GM18517 (cell line): Measurements from ENCODE around the gene ALDH1A2.

Source experiments
- ATAC-seq: cut with Tn5 transposase; IDR thresholded peaks from one replicate; pipeline ENCODE4 v1.9.1; 2021; ENCODE audit warnings: mild to moderate bottlenecking, moderate library complexity; ENCODE audit not compliant: unreplicated experiment

The ALDH1A2 gene

GRCh38 chr15:57947282-57947681 lies 118.2 kb downstream of the ALDH1A2 start:
- no peak for ATAC-seq

GRCh38 chr15:57946491-57947048 lies 118.9 kb downstream of the ALDH1A2 start:
- ATAC-seq: no peak

DNA sequence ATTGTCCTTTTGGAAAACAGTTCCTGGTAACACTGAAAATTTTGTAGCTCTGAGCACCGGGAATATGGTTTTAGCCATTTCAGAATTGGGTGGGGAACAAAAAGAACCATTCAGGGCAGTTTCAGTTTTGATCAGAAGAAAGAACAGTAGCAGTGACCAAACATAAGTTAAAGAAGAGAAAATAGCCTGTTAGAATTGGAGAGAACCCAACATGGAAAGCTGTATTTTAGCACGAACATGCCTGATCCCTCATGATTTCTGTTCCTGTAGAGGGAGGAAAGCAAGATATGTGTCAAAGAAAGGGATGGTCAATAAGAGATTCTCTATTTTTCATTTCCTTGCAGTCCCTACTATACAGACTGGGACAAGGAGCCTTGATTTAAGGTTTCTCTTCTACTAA lies 119.9 kb downstream of the ALDH1A2 start:
- no peak for ATAC-seq

DNA sequence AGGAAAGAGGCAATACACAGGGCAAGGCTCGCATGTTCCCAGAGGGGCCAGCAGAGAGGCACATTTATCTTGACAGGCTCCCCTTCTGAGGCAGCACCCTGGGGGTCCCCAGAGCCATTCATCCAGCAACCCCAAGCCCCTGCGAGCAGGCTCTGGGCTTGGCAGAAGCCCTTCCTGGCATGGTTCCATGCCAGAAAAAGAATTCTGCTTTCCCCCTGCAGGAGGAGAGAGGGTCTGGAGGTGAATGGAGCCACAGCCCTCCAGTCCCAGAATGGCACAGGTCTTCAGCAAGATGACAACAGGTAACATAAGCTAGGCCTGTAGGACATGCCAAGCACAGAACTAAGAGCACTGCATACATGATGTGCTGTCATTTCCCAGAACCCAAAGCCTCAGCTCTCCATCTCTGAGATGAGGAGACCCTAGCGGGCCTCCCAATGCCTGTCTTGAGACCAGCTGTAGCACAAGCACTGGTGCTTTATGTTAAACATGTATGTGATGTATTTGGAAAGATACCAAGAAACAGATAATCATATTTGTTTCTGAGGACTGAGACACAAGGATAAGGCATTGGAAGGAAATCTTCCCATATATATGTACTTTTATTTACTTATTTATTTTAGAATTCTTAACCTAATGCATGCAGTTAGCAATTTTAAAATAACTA lies 121.6 kb downstream of the ALDH1A2 start:
- no peak for ATAC-seq

DNA sequence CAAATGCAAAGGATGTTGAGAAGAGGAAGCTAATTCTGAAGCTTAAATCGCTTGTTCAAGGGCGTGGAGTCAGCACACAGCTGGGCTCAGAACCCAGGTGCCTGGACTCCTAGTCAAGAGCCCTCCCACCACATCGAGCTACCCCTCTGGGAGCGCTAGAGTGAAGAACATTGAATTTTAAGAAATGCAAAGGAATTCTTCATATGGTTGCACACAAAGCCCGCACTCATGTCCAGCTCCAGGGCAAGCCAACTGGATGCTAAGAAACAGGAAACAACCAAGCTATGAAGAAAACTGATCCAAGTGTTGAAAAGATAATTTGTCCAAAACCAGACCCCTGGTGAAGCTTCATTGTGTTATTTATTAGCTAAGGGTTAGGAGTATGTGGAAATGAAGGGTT lies 122.3 kb downstream of the ALDH1A2 start:
- no peak for ATAC-seq

DNA sequence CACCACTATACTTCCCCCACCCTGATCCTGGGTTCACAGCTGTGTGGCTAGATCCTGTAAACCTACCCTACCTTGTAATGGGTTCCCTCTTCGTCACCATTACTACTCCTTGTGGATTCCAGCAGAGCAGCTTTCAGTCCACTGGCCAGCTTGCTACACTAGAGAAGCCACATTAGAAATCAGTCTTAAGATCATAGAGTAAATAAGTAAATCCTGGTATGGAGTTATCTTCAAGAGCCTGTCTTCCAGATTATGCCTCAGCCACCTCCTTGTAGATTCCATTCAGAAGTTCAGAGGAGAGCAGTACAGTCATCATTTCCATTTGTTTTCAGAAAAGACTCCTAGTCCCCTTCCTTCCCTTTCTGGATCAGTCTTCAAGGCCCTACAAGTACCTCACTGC lies 123.7 kb downstream of the ALDH1A2 start:
- no peak for ATAC-seq

- ATAC-seq: no peak
Observed at GRCh38 chr15:57932348-57932747, 133.2 kb downstream of the ALDH1A2 start.

- no peak for ATAC-seq
Observed at GRCh38 chr15:57931570-57931969, 133.9 kb downstream of the ALDH1A2 start.

GRCh38 chr15:57927091-57927631 lies 138.3 kb downstream of the ALDH1A2 start:
- ATAC-seq: no peak

DNA sequence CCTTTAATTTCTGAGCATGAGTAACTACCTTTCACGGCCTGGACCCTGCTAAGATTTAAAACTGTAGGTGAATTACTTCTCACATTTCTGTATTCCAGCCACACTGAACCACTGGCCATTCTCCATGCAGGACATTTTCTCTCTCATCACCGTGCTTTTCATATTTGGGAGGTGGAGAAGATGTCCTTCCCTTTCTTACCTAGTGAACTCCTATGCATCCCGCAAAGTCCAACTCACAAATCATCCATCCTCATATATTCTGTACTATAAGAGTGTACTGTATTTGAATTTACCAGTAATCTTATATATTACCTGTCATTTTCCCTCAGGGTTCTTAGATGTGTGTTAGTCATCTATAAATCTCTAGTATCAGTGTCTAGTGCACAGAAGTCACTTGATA lies 139.9 kb downstream of the ALDH1A2 start:
- ATAC-seq: no peak

GRCh38 chr15:57924598-57924997 lies 140.9 kb downstream of the ALDH1A2 start:
- no peak for ATAC-seq

DNA sequence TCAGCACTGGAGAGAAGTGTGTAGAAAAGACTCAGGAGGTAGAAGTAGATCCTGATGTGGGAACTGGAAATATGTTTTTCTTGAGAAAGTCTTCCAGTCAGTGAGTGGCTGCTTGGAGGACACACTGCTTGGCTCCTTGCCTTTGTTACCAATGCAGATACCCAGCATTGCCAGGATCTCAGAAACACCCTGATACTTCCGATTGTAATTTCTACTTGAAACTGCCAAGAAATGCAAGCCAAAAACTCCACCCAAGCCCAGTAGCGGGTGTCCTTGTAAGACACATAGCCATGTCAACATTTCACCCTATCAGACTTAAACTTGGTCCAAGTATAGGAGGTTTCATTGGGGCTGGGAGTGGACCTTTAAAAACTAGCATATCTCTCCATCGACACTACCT lies 141.8 kb downstream of the ALDH1A2 start:
- ATAC-seq: no peak

GRCh38 chr15:57923306-57923705 lies 142.2 kb downstream of the ALDH1A2 start:
- no peak for ATAC-seq

GRCh38 chr15:57922776-57923175 lies 142.7 kb downstream of the ALDH1A2 start:
- ATAC-seq: no peak

DNA sequence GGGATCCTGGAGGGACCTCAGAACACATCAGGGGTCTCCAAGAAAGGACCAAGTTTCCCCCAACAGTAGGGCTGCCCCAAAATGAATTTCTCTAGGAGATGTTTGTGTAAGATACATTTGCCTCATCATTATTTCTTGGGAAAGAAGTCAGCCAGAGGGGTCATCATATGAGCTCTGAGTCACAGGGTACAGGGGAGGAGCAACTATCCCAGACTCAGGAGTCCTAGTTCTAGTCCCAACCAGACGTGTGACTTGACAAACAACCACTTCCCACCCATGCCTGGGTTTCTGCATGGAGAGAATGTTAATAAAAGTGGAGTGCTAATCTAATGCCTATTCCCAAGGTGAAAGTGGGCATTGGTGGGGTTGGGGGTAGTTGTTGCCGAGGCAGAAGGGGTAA lies 144.1 kb downstream of the ALDH1A2 start:
- no peak for ATAC-seq

- ATAC-seq: no peak
Observed at GRCh38 chr15:57920911-57921310, 144.6 kb downstream of the ALDH1A2 start.

DNA sequence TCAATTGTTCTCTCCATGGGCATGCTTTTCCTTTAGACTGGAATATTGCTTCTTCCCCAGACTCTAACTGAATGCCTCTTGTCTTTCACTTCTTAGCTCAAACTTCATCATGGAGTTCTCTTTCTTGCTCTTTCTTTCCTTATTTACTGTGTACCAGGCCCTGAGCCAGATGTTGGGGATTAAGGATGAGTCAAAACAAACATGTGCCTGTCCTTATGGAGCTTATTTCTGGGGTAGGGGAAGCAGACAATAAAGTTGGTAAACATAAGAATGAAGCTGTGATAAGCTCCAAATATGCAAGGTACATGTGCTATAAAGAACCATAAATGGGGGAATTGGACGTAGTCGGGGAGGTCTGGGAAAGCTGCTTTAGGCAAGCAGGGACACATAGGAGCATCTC lies 145.8 kb downstream of the ALDH1A2 start:
- ATAC-seq: no peak

GRCh38 chr15:57917998-57918397 lies 147.5 kb downstream of the ALDH1A2 start:
- no peak for ATAC-seq

GRCh38 chr15:57916695-57917094 lies 148.8 kb downstream of the ALDH1A2 start:
- no peak for ATAC-seq

DNA sequence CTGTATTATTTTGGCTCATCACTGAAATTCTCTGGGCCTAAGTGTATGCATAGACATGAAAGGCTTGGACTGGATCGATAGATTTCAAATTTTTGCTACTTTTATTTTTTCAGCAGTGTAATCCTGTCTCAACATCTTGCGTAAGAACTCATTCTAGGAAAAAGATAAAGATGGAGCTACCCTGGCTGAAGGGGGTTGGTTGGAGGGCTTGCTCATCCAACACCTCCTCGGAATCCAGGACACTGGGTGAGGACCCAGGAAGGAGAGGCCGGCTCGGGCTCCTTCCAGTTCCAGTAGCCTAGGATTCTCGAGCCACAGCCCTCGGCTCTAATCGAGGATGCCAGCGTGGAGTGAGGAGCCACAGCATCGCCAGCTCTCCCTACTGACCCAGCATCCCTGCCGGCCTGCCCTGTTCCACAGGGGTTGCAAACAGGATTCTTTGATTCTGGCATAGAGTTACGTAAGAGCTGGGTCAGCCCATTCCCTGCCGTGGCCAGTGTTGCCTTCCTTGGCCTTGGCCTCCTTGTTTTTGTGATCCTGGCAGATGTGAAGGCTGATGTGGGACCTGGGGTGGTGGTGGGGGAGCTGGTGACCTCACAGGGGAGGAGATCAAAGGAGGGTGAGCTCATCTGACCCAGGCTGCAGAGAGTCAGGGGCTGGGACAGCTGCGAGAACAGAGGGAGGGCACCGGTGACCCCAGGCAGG lies 149.5 kb downstream of the ALDH1A2 start:
- no peak for ATAC-seq

DNA sequence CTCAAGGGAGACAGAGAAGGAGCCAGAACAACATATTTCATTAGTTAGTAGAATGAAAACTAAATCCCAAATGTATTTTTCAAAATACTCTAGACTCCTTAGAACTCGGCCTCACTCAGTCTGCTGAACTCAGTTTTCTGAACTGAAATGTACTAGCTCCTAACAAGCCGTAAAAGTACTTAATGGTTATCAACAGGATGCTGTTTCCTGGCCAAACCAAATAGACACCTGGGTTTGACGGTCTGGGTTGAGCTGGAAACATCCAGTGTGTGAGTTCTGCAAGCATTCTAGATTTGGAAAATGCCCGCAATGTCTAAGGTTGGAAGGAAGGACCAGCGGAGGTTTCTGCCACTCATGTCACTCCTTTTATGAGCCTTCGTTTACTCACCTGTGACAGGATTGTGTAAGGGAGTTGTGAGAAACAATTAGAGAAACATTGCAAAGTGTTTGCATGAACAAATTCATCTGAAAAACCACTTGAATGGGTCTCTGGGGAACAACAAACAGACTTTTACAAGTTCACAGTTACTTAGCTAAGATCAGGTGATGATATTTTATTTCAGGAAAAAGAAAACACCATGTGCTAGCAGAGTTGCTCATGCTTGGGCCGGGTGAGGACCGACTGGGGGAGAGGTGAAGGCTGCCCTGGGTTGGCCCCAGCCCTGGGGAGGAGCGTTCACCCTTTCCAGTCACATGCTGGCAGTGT lies 151.0 kb downstream of the ALDH1A2 start:
- ATAC-seq: no peak

- ATAC-seq: no peak
Observed at GRCh38 chr15:57911247-57911646, 154.3 kb downstream of the ALDH1A2 start.
